ENCODE results near the gene TM4SF18.
"Not testable (repeated sequence)": the region's sequence is repeated elsewhere in the genome, so short reads cannot be mapped to it uniquely, and the experiment has no call there.

Gene TM4SF18

DNA sequence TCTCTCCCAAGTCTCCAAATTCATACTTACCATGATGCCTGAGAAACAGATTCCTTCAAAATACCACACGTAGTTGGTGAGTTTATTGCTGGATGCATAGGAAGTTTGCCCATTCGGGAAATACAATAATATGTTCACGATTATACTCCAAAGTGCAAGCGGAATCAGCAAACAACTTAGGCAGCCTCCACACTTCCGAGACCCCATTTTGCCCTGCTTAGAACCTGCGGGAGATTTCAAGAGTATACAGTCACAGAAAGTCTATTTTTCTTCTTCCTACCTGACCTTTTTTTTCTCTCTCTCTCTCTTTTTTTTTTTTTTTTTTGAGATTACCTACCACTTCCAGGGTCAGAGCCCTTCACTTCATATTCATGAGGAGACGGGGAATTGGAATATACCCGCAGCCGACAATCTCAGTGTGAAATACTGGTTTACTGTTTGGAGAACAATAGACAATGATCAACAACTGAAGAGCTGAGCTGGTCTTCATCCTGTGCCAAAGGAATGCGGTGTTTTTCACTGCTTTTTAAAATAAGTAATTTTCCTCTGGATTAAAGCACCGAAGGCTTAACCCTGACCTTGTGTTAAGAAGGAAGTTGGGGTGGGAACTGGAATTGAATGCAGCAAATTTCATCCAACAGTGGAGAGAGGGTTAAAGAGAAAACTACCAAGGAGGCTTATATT is at the start of gene TM4SF18:
Gene TM4SF18 (minus strand): TSS at position 461 of the 684 bp plus-strand sequence. CDS start 254 bp downstream, at position 207.
- no peak for DNase-seq (ENCODE audit: low read depth)

DNA sequence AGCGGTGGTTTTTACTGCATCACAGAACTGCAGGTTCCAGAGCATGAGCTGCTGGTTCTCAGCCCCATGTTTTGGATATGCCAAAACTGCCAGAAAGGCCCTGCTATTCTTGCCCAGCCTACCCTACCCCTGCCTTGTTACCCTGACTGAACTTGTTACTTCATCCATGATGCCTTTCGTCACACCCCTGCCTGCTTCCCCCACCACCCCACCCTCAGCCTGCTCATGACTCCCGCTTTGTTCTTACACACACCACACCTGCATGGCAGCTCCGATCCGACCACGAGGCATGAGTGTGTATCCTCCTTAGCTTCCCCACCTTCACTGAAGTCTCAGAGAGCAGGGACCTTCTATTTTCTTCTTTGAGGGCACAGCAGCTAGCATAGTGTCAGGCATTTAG is 49.1 kb upstream of the TM4SF18 start:
- DNase-seq (ENCODE audit: low read depth) = no peak

- no peak for DNase-seq (ENCODE audit: low read depth)
These were observed 48.6 kb upstream of the TM4SF18 start for GRCh38 chr3:149382101-149382467.

- DNase-seq (ENCODE audit: low read depth) = no peak
These were observed 48.0 kb upstream of the TM4SF18 start for GRCh38 chr3:149381173-149382100.

GRCh38 chr3:149380220-149380619 is 46.8 kb upstream of the TM4SF18 start:
- DNase-seq (ENCODE audit: low read depth) = not testable (repeated sequence)

GRCh38 chr3:149378478-149379309 is 45.3 kb upstream of the TM4SF18 start:
- no peak for DNase-seq (ENCODE audit: low read depth)

GRCh38 chr3:149377408-149378364 is 44.2 kb upstream of the TM4SF18 start, which contains the start of gene TM4SF1:
TM4SF1 (minus strand) TSS chr3:149377649; CDS start chr3:149377547, 102 bp downstream.
- DNase-seq (ENCODE audit: low read depth) = no peak

- DNase-seq (ENCODE audit: low read depth) = no peak
These were observed 43.4 kb upstream of the TM4SF18 start for GRCh38 chr3:149376718-149377407.

- DNase-seq (ENCODE audit: low read depth) = no peak
These were observed 42.2 kb upstream of the TM4SF18 start for GRCh38 chr3:149375501-149376196.

GRCh38 chr3:149374793-149375500 is 41.5 kb upstream of the TM4SF18 start:
- no peak for DNase-seq (ENCODE audit: low read depth)

- no peak for DNase-seq (ENCODE audit: low read depth)
These were observed 41.0 kb upstream of the TM4SF18 start for GRCh38 chr3:149374391-149374790.

DNA sequence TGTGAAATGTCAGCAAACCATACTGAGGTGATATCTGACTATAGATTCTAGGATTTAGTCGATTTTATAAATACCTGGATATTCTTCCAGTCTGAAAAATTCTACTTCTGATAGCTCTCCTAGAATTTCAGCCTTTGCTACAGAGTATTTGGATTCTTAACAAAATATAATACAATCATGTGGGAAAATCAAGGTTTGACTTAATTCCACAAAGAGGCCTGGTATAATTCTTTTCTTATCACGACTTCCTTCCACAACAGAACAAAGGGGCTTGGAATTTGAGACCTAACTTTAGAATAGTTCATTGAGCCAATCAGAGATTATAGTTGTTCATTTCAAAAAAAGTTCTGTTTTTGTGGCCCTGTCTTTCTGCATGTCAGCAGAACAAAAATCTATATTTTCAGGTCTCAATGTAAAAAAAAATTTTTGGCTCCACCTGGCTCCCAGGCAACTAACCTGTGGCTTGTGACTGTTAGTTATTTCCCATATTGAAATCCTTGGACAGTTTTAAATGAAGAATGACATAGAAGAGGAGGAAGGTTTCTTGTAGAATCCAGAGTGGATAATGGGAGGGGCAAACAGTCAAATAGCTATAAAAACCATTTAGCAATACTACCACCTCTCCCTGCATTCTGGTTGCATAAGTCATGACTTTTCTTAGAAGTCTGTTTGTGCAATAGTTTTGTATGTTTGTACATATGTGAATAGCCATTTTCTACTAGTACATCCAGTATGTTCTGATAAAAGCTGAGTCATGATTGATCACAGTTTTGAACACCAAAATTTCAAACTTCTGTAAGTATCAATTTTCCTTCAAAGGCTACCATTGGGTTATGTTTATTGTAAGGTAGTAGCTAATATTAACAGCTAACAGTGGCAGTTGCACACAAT is 40.0 kb upstream of the TM4SF18 start:
- no peak for DNase-seq (ENCODE audit: low read depth)

DNA sequence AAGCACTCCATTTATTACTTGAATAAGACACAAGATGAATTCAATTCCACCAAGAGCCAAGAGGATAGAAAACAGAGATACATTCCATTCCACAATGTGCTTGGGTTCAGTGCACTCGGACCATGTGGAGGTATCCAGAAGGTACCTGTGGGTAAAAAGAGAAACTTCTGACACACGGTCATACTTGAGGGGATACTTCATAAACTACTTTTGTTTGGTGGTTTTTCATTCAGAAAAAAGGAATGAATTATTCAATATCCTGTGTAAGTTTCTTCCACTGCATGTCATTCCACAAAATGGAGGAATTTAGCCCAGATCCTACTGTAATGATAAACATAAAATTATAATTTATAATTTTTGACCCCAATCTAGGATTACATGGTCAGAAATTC is 38.3 kb upstream of the TM4SF18 start:
- DNase-seq (ENCODE audit: low read depth) = no peak

- no peak for DNase-seq (ENCODE audit: low read depth)
These were observed 37.7 kb upstream of the TM4SF18 start for GRCh38 chr3:149371001-149371722.

- DNase-seq (ENCODE audit: low read depth) = no peak
These were observed 36.8 kb upstream of the TM4SF18 start for GRCh38 chr3:149369991-149370866.
